HCT116 (cell line): ENCODE data around the gene EBPL. TPM values are rescaled to one million over a fixed set of nuclear protein-coding genes. Genes with fewer than 3 reads are reported as not detected.

Source experiments
- ATAC-seq: fragments of 200-7000 bp; cut with Tn5 transposase; 2 replicates; pipeline ENCODE4 v1.9.1; 2020; ENCODE audit warnings: mild to moderate bottlenecking, moderate library complexity
- BruUV-seq: library from RNA; stranded (reverse); fragments of 400-500 nt; replicated peaks from 2 replicates; lab custom pipeline; 2021; lab: Mats Ljungman, UMichigan
- CTCF ChIA-PET: fragments of 300-600 bp; sonication (Branson Sonifier 250); formaldehyde crosslinking; loops from one replicate; lab custom pipeline; 2021; ENCODE audit warnings: antibody characterized with exemption; lab: Charles Lee
- POLR2A ChIA-PET: fragments of 300-600, 350-600 bp; sonication (Branson Sonifier 250); formaldehyde crosslinking; loops from one replicate; lab custom pipeline; 2021; ENCODE audit warnings: antibody characterized with exemption; lab: Charles Lee
- RAD21 ChIA-PET, 2 experiments: fragments of 300-600 bp; sonication (Branson Sonifier 250); formaldehyde crosslinking; loops; one replicate each; lab custom pipeline; 2023; ENCODE audit warnings: low total read pairs in 2 of 2; ENCODE audit not compliant: uncharacterized antibody in 2 of 2, unreplicated experiment in 2 of 2, low non-redundant PET in 1 of 2; lab: Charles Lee
- DNase-seq: peaks from one replicate; pipeline ENCODE4 v3.0.0-alpha.2; 2010; ENCODE audit warnings: low read depth, low spot score
- H2AFZ ChIP-seq: fragments of 200-600 bp; shearing (Covaris generic), sonication (generic); 2 replicates; pipeline ENCODE4 v1.6.1; 2017; ENCODE audit warnings: low read depth, mixed run types, mixed read lengths, antibody characterized with exemption, low read length; ENCODE audit not compliant: poor library complexity, severe bottlenecking
- H3K27ac ChIP-seq: 2 replicates; pipeline ENCODE4 v1.5.1; 2012; ENCODE audit warnings: low read depth, low read length
- H3K27me3 ChIP-seq: fragments of 200-600 bp; sonication (generic); 2 replicates; pipeline ENCODE4 v1.6.1; 2016; ENCODE audit warnings: mixed run types, low read length, mixed read lengths; ENCODE audit not compliant: insufficient read depth
- H3K36me3 ChIP-seq, 2 experiments: fragments of 200-500 bp in 1 of 2; fragments of 200-600 bp in 1 of 2; sonication (Bioruptor generic) in 1 of 2; sonication (generic) in 1 of 2; 2 replicates each; pipeline versions ENCODE4 v1.5.1 to v1.6.1; 2014 to 2016; ENCODE audit warnings: low read length in 2 of 2, inconsistent platforms in 1 of 2, mixed read lengths in 1 of 2, mixed run types in 1 of 2; ENCODE audit not compliant: insufficient read depth in 2 of 2, control insufficient read depth in 1 of 2
- H3K4me1 ChIP-seq, 2 experiments: fragments of 200-600 bp in 1 of 2; sonication (generic) in 1 of 2; 2 replicates each; pipeline versions ENCODE4 v1.5.1 to v1.6.1; 2012 to 2017; ENCODE audit warnings: low read length in 2 of 2, inconsistent platforms in 1 of 2, mild to moderate bottlenecking in 1 of 2, mixed read lengths in 1 of 2, mixed run types in 1 of 2, moderate library complexity in 1 of 2; ENCODE audit not compliant: insufficient read depth in 2 of 2, control insufficient read depth in 1 of 2
- H3K4me2 ChIP-seq: fragments of 200-600 bp; sonication (generic); 2 replicates; pipeline ENCODE4 v1.6.1; 2017; ENCODE audit warnings: mixed run types, low read length, mixed read lengths
- H3K4me3 ChIP-seq, 2 experiments: fragments of 200-600 bp in 1 of 2; sonication (generic) in 1 of 2; replicated peaks in 1 of 2; 2 replicates each; pipeline ENCODE4 v1.5.1; 2011 to 2016; ENCODE audit warnings: low read length in 2 of 2, control low read depth in 1 of 2, low read depth in 1 of 2, mild to moderate bottlenecking in 1 of 2, mixed read lengths in 1 of 2, mixed run types in 1 of 2
- H3K79me2 ChIP-seq: fragments of 200-600 bp; sonication (generic); 2 replicates; pipeline ENCODE4 v1.6.1; 2017; ENCODE audit warnings: mild to moderate bottlenecking, mixed run types, low read length, moderate library complexity, mixed read lengths; ENCODE audit not compliant: insufficient read depth
- H3K9ac ChIP-seq: fragments of 200-600 bp; sonication (generic); 2 replicates; pipeline ENCODE4 v1.6.1; 2016; ENCODE audit warnings: low read length, mixed read lengths
- H3K9me2 ChIP-seq: fragments of 200-600 bp; sonication (generic), shearing (Covaris generic); 2 replicates; pipeline ENCODE4 v1.6.1; 2017; ENCODE audit warnings: mixed run types, mild to moderate bottlenecking, moderate library complexity; ENCODE audit not compliant: insufficient read depth
- H3K9me3 ChIP-seq, 2 experiments: fragments of 200-500 bp in 1 of 2; fragments of 200-600 bp in 1 of 2; sonication (Bioruptor generic) in 1 of 2; sonication (generic) in 1 of 2; 2 replicates each; pipeline ENCODE4 v1.6.1; 2014 to 2017; ENCODE audit warnings: low read length in 2 of 2, mixed read lengths in 2 of 2, inconsistent platforms in 1 of 2, low read depth in 1 of 2, mild to moderate bottlenecking in 1 of 2, mixed run types in 1 of 2, moderate library complexity in 1 of 2; ENCODE audit not compliant: control insufficient read depth in 1 of 2, insufficient read depth in 1 of 2
- H4K20me1 ChIP-seq: fragments of 200-600 bp; sonication (generic), shearing (Covaris generic); 2 replicates; pipeline ENCODE4 v1.6.1; 2017; ENCODE audit warnings: mixed run types, mild to moderate bottlenecking, moderate library complexity; ENCODE audit not compliant: insufficient read depth
- EGR1 ChIP-seq: IDR thresholded peaks from 2 replicates; pipeline ENCODE4 v1.6.1; 2012; ENCODE audit warnings: low read depth
- EZH2 ChIP-seq: fragments of 200-600 bp; sonication (generic); IDR thresholded peaks from 2 replicates; pipeline ENCODE4 v1.6.1; 2017; ENCODE audit warnings: antibody characterized with exemption, mixed run types
- EZH2phosphoT487 ChIP-seq: fragments of 200-600 bp; IDR thresholded peaks from 2 replicates; pipeline ENCODE4 v1.6.1; 2018; ENCODE audit warnings: antibody characterized with exemption, borderline replicate concordance
- FOSL1 ChIP-seq: IDR thresholded peaks from 2 replicates; pipeline ENCODE4 v1.6.1; 2012; ENCODE audit warnings: low read depth
- POLR2A ChIP-seq: IDR thresholded peaks from 2 replicates; pipeline ENCODE4 v1.7.0; 2011; ENCODE audit warnings: borderline replicate concordance; ENCODE audit not compliant: insufficient read depth, insufficient read length; ENCODE audit errors: extremely low read depth
- RAD21 ChIP-seq: IDR thresholded peaks from 2 replicates; pipeline ENCODE4 v1.6.1; 2012; ENCODE audit warnings: low read depth, mild to moderate bottlenecking
- SIN3A ChIP-seq: IDR thresholded peaks from 2 replicates; pipeline ENCODE4 v1.6.1; 2012; ENCODE audit warnings: low read depth
- SRF ChIP-seq: IDR thresholded peaks from 2 replicates; pipeline ENCODE4 v1.6.1; 2012; ENCODE audit warnings: low read depth
- ZFX ChIP-seq: fragments of 450-650 bp; IDR thresholded peaks from 2 replicates; pipeline ENCODE4 v1.6.1; 2017
- intact Hi-C: fragments of 100-400 bp; cut with micrococcal nuclease; formaldehyde crosslinking; loops from 2 replicates; pipeline ENCODE4 v1.10.0; 2022
- total RNA-seq: library from RNA; stranded (reverse); gene quantifications from one replicate; pipeline ENCODE4 v1.2.1, GENCODE V29; 2021; ENCODE audit not compliant: unreplicated experiment
- TF ChIP-seq, protein P1 (sequence below): IDR thresholded peaks from 2 replicates; pipeline ENCODE4 v1.6.1; 2012
- TF ChIP-seq, protein P2 (sequence below): IDR thresholded peaks from 2 replicates; pipeline ENCODE4 v1.6.1; 2012
- TF ChIP-seq, protein P3 (sequence below): IDR thresholded peaks from 2 replicates; pipeline ENCODE4 v1.6.1; 2012; ENCODE audit warnings: low read depth

The EBPL gene
- total RNA-seq, 1 experiment from 2014 or later: 73.2 TPM

DNA sequence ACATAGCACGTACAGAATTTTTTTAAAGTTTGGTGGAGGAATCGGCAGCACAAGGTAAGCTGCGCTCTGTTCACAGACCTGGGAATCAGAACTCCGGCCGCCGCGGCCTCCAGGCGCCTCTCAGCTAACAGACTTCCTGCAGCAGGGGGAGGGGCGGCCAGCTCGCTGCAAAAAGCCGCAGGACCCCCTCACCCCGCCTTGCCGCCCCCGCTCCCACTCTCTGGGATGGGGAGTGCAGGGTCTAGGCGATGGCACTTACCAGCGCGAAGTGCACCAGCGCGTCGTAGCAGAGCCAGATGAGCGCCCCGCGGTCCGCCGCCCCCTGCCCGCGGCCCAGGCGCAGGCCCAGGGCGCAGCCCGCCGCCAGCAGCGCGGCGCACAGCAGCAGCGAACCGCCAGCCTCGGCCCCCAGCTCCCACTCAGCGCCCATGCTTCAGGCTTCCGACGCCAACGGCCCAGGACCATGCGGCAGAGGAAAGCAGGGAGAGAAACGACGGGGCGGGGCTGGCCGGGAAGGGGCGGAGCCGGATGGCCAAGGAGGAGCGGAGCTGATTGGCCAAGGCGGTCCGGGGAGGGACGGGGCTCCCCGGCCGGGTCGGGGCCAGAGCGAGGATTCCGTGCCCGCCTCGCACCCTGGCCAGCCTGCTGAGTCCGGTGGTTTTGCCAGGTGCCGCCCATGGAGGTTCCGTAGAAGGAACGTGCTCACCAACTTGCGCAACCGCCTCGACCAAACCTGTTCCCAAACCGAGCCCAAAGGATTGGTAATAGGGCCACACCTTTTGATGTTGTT lies at the start of gene EBPL (continued):
- TF ChIP-seq SRF (no peak), EZH2phosphoT487 (no peak), EZH2 (no peak), FOSL1 (no peak), EGR1 (no peak), RAD21 (no peak)
- TF ChIP-seq, protein P1, sequence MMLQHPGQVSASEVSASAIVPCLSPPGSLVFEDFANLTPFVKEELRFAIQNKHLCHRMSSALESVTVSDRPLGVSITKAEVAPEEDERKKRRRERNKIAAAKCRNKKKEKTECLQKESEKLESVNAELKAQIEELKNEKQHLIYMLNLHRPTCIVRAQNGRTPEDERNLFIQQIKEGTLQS: no peak
- TF ChIP-seq, protein P2, sequence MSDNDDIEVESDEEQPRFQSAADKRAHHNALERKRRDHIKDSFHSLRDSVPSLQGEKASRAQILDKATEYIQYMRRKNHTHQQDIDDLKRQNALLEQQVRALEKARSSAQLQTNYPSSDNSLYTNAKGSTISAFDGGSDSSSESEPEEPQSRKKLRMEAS: peak; percentile 92
- TF ChIP-seq, all 23 proteins: peak for 9

DNA sequence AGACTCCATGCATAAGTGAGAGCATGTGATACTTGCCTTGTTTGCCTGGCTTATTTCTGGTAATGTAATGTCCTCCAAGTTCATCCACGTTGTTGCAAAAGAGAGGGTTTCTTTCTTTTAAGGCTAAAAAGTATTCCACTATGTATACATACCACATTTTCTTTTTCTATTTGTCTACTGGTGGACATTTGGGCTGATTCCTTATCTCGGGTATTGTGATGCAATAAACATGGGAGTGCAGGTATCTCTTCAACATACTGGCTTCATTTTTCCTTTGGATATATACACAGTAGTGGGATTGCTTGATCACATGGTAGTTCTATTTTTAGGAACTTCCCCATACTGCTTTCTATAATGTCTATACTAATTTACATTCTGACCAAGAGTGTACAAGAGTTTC lies 49.6 kb upstream of the EBPL start:
- no peak for DNase-seq
- ATAC-seq: no peak
- Histone ChIP-seq H3K27me3 (no peaks in the 10 kb centered on the region), H3K9ac (no peak overlapping the region), H2AFZ (no peak overlapping the region), H3K4me1 (no peaks in the 10 kb centered on the region), H3K9me2 (no peaks in the 10 kb centered on the region), H3K79me2 (peaks cover 7% of the 10 kb centered on the region), H4K20me1 (no peaks in the 10 kb centered on the region), H3K9me3 (no peaks in the 10 kb centered on the region), H3K4me3 (no peak overlapping the region), H3K36me3 (peaks cover 0 to 9% of the 10 kb centered on the region in 2 experiments; a peak in 2 of 4 replicates), H3K4me2 (no peak overlapping the region), H3K27ac (no peak overlapping the region)
- ChIA-PET RAD21 (no interaction called here), POLR2A (no interaction called here), CTCF (interaction anchor here (0.6 kb wide), 1 partner anchor 37 kb away, joined by 3 read pairs; no protein-coding TSS in a partner anchor)
- TF ChIP-seq POLR2A (no peak), EGR1 (no peak), SIN3A (no peak), ZFX (no peak), FOSL1 (no peak)
- TF ChIP-seq, protein P1: no peak
- TF ChIP-seq, protein P3, sequence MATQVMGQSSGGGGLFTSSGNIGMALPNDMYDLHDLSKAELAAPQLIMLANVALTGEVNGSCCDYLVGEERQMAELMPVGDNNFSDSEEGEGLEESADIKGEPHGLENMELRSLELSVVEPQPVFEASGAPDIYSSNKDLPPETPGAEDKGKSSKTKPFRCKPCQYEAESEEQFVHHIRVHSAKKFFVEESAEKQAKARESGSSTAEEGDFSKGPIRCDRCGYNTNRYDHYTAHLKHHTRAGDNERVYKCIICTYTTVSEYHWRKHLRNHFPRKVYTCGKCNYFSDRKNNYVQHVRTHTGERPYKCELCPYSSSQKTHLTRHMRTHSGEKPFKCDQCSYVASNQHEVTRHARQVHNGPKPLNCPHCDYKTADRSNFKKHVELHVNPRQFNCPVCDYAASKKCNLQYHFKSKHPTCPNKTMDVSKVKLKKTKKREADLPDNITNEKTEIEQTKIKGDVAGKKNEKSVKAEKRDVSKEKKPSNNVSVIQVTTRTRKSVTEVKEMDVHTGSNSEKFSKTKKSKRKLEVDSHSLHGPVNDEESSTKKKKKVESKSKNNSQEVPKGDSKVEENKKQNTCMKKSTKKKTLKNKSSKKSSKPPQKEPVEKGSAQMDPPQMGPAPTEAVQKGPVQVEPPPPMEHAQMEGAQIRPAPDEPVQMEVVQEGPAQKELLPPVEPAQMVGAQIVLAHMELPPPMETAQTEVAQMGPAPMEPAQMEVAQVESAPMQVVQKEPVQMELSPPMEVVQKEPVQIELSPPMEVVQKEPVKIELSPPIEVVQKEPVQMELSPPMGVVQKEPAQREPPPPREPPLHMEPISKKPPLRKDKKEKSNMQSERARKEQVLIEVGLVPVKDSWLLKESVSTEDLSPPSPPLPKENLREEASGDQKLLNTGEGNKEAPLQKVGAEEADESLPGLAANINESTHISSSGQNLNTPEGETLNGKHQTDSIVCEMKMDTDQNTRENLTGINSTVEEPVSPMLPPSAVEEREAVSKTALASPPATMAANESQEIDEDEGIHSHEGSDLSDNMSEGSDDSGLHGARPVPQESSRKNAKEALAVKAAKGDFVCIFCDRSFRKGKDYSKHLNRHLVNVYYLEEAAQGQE: no peak
- intact Hi-C loops: no loop called here
- BruUV-seq: no TSS peak
